Right lobe of liver (tissue), 6 donors: ENCODE results near the gene WFDC5. TPM values are rescaled to one million over a fixed set of nuclear protein-coding genes. Genes with fewer than 3 reads are reported as not detected.

Experiments
- ATAC-seq, 4 donors: fragments of 200-7000 bp; cut with Tn5 transposase; one replicate each; pipeline ENCODE4 v1.9.1; 2020; ENCODE audit warnings: mild to moderate bottlenecking in 4 of 4, moderate library complexity in 4 of 4
- DNase-seq, 3 donors: peaks; one replicate each; pipeline ENCODE4 v3.0.0-alpha.2; 2020
- H3K27ac ChIP-seq, 3 donors: fragments of 200-600 bp; one replicate each; pipeline ENCODE4 v1.8.0; 2022
- H3K27me3 ChIP-seq, 2 donors: fragments of 200-600 bp; one replicate each; pipeline ENCODE4 v1.8.0; 2022
- H3K36me3 ChIP-seq, 4 donors: fragments of 200-600 bp; sonication (generic) in 1 of 4; one replicate each; pipeline versions ENCODE4 v1.5.1 to v1.8.0; 2017 to 2022; ENCODE audit warnings: control low read depth in 1 of 4
- H3K4me1 ChIP-seq, 4 donors: fragments of 200-600 bp; sonication (generic) in 1 of 4; one replicate each; pipeline versions ENCODE4 v1.5.1 to v1.8.0; 2017 to 2022; ENCODE audit warnings: control low read depth in 1 of 4
- H3K4me3 ChIP-seq, 3 donors: fragments of 200-600 bp; one replicate each; pipeline ENCODE4 v1.8.0; 2022
- H3K9me3 ChIP-seq, 4 donors: fragments of 200-600 bp; sonication (generic) in 1 of 4; one replicate each; pipeline versions ENCODE4 v1.5.1 to v1.8.0; 2017 to 2022; ENCODE audit warnings: control low read depth in 1 of 4
- POLR2A ChIP-seq: fragments of 450-650 bp; IDR thresholded peaks from one replicate; pipeline ENCODE4 v1.6.1; 2017; ENCODE audit warnings: antibody characterized with exemption, mild to moderate bottlenecking
- WGBS: methylation state at CpG from one replicate; pipeline ENCODE4 v1.1.6; 2018; ENCODE audit warnings: low coverage, low lambda C conversion rate; ENCODE audit not compliant: insufficient coverage; ENCODE audit errors: missing lambda C conversion rate; 5-methylcytosine and 5-hydroxymethylcytosine counted together
- intact Hi-C, 2 donors: fragments of 100-400 bp; cut with DNase I; formaldehyde crosslinking; loops; one replicate each; pipeline versions ENCODE4 v1.11.2 to v1.14.1; 2022
- total RNA-seq, 6 experiments: library from RNA; depleted of rRNA in 2 of 6; stranded (reverse); fragments of >200 nt in 2 of 6; fragmentation: NEBNext Ultra II Directional in 3 of 6; extraction: Animal tissue kit (Norgen Biotek cat#: 25700) in 3 of 6; gene quantifications; one replicate each; pipeline versions ENCODE4 v1.1.0 to v1.2.4, GENCODE V29; 2016 to 2023
- TF ChIP-seq, protein P1 (sequence below), 4 donors: fragments of 200-600 bp in 3 of 4; fragments of 450-650 bp in 1 of 4; IDR thresholded peaks; one replicate each; pipeline versions ENCODE4 v1.5.1 to v1.8.0; 2016 to 2022; ENCODE audit warnings: antibody characterized with exemption in 4 of 4, mild to moderate bottlenecking in 2 of 4
- donor health status: DM: no; HTN: yes; CAD: no.
- donor health status: DM: no; HTN: no; CAD: no.
- donor health status: DM: no; HTN: no; CAD: no.
- donor health status: DM: no; HTN: yes; CAD: no.
- donor health status: DM: no; HTN: yes; CAD: no.

The WFDC5 gene
- total RNA-seq, 6 experiments from 2014 or later, result not detected

DNA sequence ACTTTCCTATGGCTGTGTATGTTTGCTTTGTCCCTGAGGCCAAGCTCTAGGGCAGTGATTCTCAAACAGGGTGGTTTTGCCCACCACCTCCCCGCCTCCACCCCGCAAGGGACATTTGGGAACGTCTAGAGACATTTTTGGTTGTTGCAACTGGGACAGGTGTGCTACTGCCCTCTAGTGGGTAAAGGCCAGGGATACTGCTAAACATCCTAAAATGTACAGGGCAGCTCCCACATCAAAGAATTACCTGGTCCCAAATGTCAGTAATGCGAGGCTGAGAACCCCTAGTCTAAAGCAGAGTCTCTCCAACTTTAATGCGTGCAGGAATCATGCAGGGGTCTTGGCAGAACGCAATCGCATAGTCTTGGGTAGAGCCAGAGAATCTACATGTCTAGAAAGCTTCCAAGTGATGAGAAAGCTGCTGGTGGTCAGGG lies 19.2 kb downstream of the WFDC5 start:
- Histone ChIP-seq H3K9me3 (no peaks in the 10 kb centered on the region), H3K4me3 (no peak overlapping the region), H3K4me1 (peaks cover 0 to 7% (median 0%) of the 10 kb centered on the region in 4 donors), H3K27me3 (peaks cover 4 to 10% of the 10 kb centered on the region in 2 donors), H3K36me3 (no peaks in the 10 kb centered on the region), H3K27ac (no peak overlapping the region)
- 9% methylated on average over 7 of the region's 7 CpGs for WGBS
- DNase-seq (peak in 1 of 3 donors; percentile 62), ATAC-seq (peak; percentile 76 to 85 (median 79))
- intact Hi-C loops, result loop anchor here (10.0 kb wide), 1 partner anchor 51 kb away; no protein-coding TSS in a partner anchor
- no peak for TF ChIP-seq POLR2A
- TF ChIP-seq, protein P1, sequence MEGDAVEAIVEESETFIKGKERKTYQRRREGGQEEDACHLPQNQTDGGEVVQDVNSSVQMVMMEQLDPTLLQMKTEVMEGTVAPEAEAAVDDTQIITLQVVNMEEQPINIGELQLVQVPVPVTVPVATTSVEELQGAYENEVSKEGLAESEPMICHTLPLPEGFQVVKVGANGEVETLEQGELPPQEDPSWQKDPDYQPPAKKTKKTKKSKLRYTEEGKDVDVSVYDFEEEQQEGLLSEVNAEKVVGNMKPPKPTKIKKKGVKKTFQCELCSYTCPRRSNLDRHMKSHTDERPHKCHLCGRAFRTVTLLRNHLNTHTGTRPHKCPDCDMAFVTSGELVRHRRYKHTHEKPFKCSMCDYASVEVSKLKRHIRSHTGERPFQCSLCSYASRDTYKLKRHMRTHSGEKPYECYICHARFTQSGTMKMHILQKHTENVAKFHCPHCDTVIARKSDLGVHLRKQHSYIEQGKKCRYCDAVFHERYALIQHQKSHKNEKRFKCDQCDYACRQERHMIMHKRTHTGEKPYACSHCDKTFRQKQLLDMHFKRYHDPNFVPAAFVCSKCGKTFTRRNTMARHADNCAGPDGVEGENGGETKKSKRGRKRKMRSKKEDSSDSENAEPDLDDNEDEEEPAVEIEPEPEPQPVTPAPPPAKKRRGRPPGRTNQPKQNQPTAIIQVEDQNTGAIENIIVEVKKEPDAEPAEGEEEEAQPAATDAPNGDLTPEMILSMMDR (IDR thresholded peaks at IDR 0.05), result peak; percentile 55 to 76 (median 74)

- Histone ChIP-seq H3K27ac (no peak overlapping the region), H3K36me3 (no peaks in the 10 kb centered on the region), H3K27me3 (peaks cover 4 to 10% of the 10 kb centered on the region in 2 donors), H3K9me3 (no peaks in the 10 kb centered on the region), H3K4me3 (no peak overlapping the region), H3K4me1 (peaks cover 0 to 7% (median 0%) of the 10 kb centered on the region in 4 donors)
- DNase-seq (no peak), ATAC-seq (no peak)
- no peak for TF ChIP-seq POLR2A
- TF ChIP-seq, protein P1 (IDR thresholded peaks at IDR 0.05), result no peak
- WGBS, result 68% methylated on average over 4 of the region's 11 CpGs
- intact Hi-C loops, result loop anchor here (10.0 kb wide), 1 partner anchor 50 kb away; no protein-coding TSS in a partner anchor
Observed at GRCh38 chr20:45094864-45095574, 20.0 kb downstream of the WFDC5 start.

DNA sequence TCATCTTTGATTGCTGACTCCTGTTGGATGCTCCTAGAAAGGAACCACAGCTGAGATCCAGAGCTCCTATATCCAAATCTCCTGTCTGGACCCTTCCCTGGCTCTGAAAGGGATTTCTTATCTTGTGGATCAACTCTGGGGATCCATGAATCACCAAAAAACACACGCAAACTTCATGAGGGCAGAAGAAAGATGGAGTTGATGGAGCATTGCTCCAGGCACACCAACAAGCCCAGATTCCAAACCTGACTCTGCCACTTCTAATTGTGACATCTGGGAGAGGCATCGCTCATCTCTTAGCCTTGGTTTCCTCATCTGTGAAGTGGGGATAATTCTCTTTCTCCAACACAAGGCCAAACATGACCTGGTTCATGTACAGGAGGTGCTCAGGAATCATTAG lies 20.8 kb downstream of the WFDC5 start:
- H3K9me3 ChIP-seq, result no peaks in the 10 kb centered on the region
- H3K4me3 ChIP-seq, result no peak overlapping the region
- intact Hi-C loops, result loop anchor here (10.0 kb wide), 1 partner anchor 49 kb away; no protein-coding TSS in a partner anchor
- TF ChIP-seq, protein P1 (IDR thresholded peaks at IDR 0.05), result no peak
- TF ChIP-seq POLR2A, result no peak
- H3K36me3 ChIP-seq, result no peaks in the 10 kb centered on the region
- ATAC-seq (no peak), DNase-seq (no peak)
- peaks cover 4 to 10% of the 10 kb centered on the region in 2 donors for H3K27me3 ChIP-seq
- peaks cover 0 to 7% (median 0%) of the 10 kb centered on the region in 4 donors for H3K4me1 ChIP-seq
- 80% methylated on average over 1 of the region's 2 CpGs for WGBS
- no peak overlapping the region for H3K27ac ChIP-seq

- TF ChIP-seq, protein P1 (IDR thresholded peaks at IDR 0.05), result no peak
- TF ChIP-seq POLR2A, result no peak
- Histone ChIP-seq H3K27me3 (peaks cover 0 to 7% of the 10 kb centered on the region in 2 donors), H3K27ac (no peak overlapping the region), H3K36me3 (no peaks in the 10 kb centered on the region), H3K4me1 (peaks cover 0 to under 1% (median 0%) of the 10 kb centered on the region in 4 donors), H3K4me3 (no peak overlapping the region), H3K9me3 (no peaks in the 10 kb centered on the region)
- DNase-seq (no peak), ATAC-seq (no peak)
- intact Hi-C loops, result loop anchor here (10.0 kb wide), 1 partner anchor 48 kb away; no protein-coding TSS in a partner anchor
- 91% methylated on average over 7 of the region's 7 CpGs for WGBS
Observed at GRCh38 chr20:45092898-45093297, 22.1 kb downstream of the WFDC5 start.
